Erythroblast (primary cell): ENCODE data around the gene RNF44.

Experiments
- DNase-seq, 2 experiments: peaks; one replicate each; lab custom pipeline; 2025; lab: John Stamatoyannopoulos, UW
- GATA1 ChIP-seq: IDR thresholded peaks from 2 replicates; pipeline ENCODE4 v1.6.1; 2011; ENCODE audit warnings: low read depth, mild to moderate bottlenecking, control low read depth, low read length, moderate library complexity
- POLR2A ChIP-seq: IDR thresholded peaks from 2 replicates; pipeline ENCODE4 v1.6.1; 2011; ENCODE audit warnings: mild to moderate bottlenecking, low read length

The RNF44 gene

GRCh38 chr5:176535664-176536131 lies 1.5 kb downstream of the RNF44 start:
- peak; percentile 55 for DNase-seq
- TF ChIP-seq GATA1 (no peak), POLR2A (peak; percentile 53)

GRCh38 chr5:176535101-176535663 lies 2.0 kb downstream of the RNF44 start:
- peak; percentile 53 to 54 for DNase-seq
- TF ChIP-seq GATA1 (no peak), POLR2A (no peak)

- no peak for DNase-seq
- no peak for TF ChIP-seq GATA1
- TF ChIP-seq POLR2A, result no peak
Observed at GRCh38 chr5:176534640-176535039, 2.6 kb downstream of the RNF44 start.

- peak; percentile 27 to 31 for DNase-seq
- TF ChIP-seq POLR2A (no peak), GATA1 (no peak)
Observed at GRCh38 chr5:176533894-176534611, 3.1 kb downstream of the RNF44 start.

- DNase-seq, result peak in 1 of 2 experiments; percentile 17
- TF ChIP-seq GATA1, result no peak
- no peak for TF ChIP-seq POLR2A
Observed at GRCh38 chr5:176533390-176533789, 3.8 kb downstream of the RNF44 start.

- TF ChIP-seq GATA1 (no peak), POLR2A (no peak)
- DNase-seq, result no peak
Observed at GRCh38 chr5:176532795-176533194, 4.4 kb downstream of the RNF44 start.

GRCh38 chr5:176531902-176532493 lies 5.2 kb downstream of the RNF44 start:
- no peak for DNase-seq
- TF ChIP-seq POLR2A, result no peak

GRCh38 chr5:176530983-176531901 lies 6.0 kb downstream of the RNF44 start:
- TF ChIP-seq POLR2A (no peak), GATA1 (no peak)
- DNase-seq, result peak in 1 of 2 experiments; percentile 12

GRCh38 chr5:176530393-176530982 lies 6.7 kb downstream of the RNF44 start:
- DNase-seq, result no peak
- TF ChIP-seq POLR2A (no peak), GATA1 (no peak)

GRCh38 chr5:176529741-176530141 lies 7.5 kb downstream of the RNF44 start:
- DNase-seq, result no peak
- TF ChIP-seq GATA1 (no peak), POLR2A (no peak)

GRCh38 chr5:176529116-176529740 lies 8.0 kb downstream of the RNF44 start:
- TF ChIP-seq POLR2A (no peak), GATA1 (no peak)
- no peak for DNase-seq

GRCh38 chr5:176528761-176529115 lies 8.5 kb downstream of the RNF44 start:
- no peak for TF ChIP-seq POLR2A
- no peak for TF ChIP-seq GATA1
- DNase-seq, result no peak

- no peak for DNase-seq
- no peak for TF ChIP-seq GATA1
- TF ChIP-seq POLR2A, result no peak
Observed at GRCh38 chr5:176528301-176528700, 8.9 kb downstream of the RNF44 start.
